K562 (cell line): Measurements from ENCODE around the gene USH1G. TPM values are rescaled to one million over a fixed set of nuclear protein-coding genes. Genes with fewer than 3 reads are reported as not detected.

ENCODE experiments used
- ATAC-seq: fragments of 200-7000 bp; cut with Tn5 transposase; 3 replicates; pipeline ENCODE4 v1.9.1; 2020; ENCODE audit warnings: moderate library complexity
- BruUV-seq: library from RNA; stranded (reverse); fragments of 400-500 nt; replicated peaks from 2 replicates; lab custom pipeline; 2021; lab: Mats Ljungman, UMichigan
- CTCF ChIA-PET: fragments of 300-600 bp; formaldehyde crosslinking; extraction: SDS; loops from one replicate; lab custom pipeline; 2021; ENCODE audit warnings: low intra/inter-chr PET ratio; lab: Yijun Ruan, JAX
- POLR2A ChIA-PET: fragments of 300-600, 350-650 bp; sonication (Branson Sonifier 250); formaldehyde crosslinking; extraction: SDS; loops from one replicate; lab custom pipeline; 2021; ENCODE audit warnings: antibody characterized with exemption, inconsistent platforms; lab: Yijun Ruan, JAX
- DNase-seq, 4 experiments: peaks; one replicate each; pipeline versions ENCODE4 v3.0.0 to v3.0.0-alpha.2; 2011 to 2018; ENCODE audit warnings: low spot score in 3 of 4, mixed read lengths in 3 of 4; ENCODE audit errors: extremely low read depth in 1 of 4
- FAIRE-seq: peaks from 2 replicates; lab custom pipeline; 2011; peaks lifted over from hg19 to GRCh38; lab: Jason Lieb, UNC
- H2AFZ ChIP-seq: 2 replicates; pipeline ENCODE4 v1.6.0; 2011; ENCODE audit warnings: low read depth, low read length, control low read depth, inconsistent platforms
- H3K27ac ChIP-seq: fragments of 200-600 bp; 3 replicates; pipeline ENCODE4 v1.8.0; 2011; ENCODE audit warnings: low read depth, mild to moderate bottlenecking, control low read depth, inconsistent platforms, low read length, moderate library complexity, mixed read lengths; ENCODE audit errors: extremely low read depth
- H3K27me3 ChIP-seq, 2 experiments: fragments of 300-600 bp in 1 of 2; 2 replicates in 1 of 2; 3 replicates in 1 of 2; pipeline versions ENCODE4 v1.6.0 to v1.8.0; 2011; ENCODE audit warnings: inconsistent platforms in 2 of 2, low read length in 2 of 2, mild to moderate bottlenecking in 1 of 2, mixed read lengths in 1 of 2, moderate library complexity in 1 of 2; ENCODE audit not compliant: control insufficient read depth in 2 of 2, insufficient read depth in 2 of 2
- H3K36me3 ChIP-seq: fragments of 300-600 bp; 3 replicates; pipeline ENCODE4 v1.8.0; 2011; ENCODE audit warnings: mild to moderate bottlenecking, low read length, inconsistent platforms; ENCODE audit not compliant: control insufficient read depth, insufficient read depth
- H3K4me1 ChIP-seq, 2 experiments: fragments of 200-600 bp in 1 of 2; replicated peaks in 1 of 2; 2 replicates in 1 of 2; 3 replicates in 1 of 2; pipeline versions ENCODE4 v1.5.1 to v1.8.0; 2011; ENCODE audit warnings: inconsistent platforms in 2 of 2, low read length in 2 of 2, mild to moderate bottlenecking in 1 of 2, mixed read lengths in 1 of 2, moderate library complexity in 1 of 2; ENCODE audit not compliant: control insufficient read depth in 2 of 2, insufficient read depth in 2 of 2
- H3K4me2 ChIP-seq: 2 replicates; pipeline ENCODE4 v1.6.1; 2011; ENCODE audit warnings: low read length, control low read depth, inconsistent platforms, mixed read lengths; ENCODE audit not compliant: insufficient read depth
- H3K4me3 ChIP-seq: fragments of 200-600 bp; sonication (generic), shearing (Covaris generic); 2 replicates; pipeline ENCODE4 v1.5.1; 2016; ENCODE audit warnings: control low read depth, inconsistent platforms
- H3K79me2 ChIP-seq: fragments of 200-600 bp; 3 replicates; pipeline ENCODE4 v1.8.0; 2011; ENCODE audit warnings: low read length, inconsistent platforms; ENCODE audit not compliant: control insufficient read depth, insufficient read depth
- H3K9ac ChIP-seq, 2 experiments: 2 replicates each; pipeline versions ENCODE4 v1.6.0 to v1.6.1; 2011; ENCODE audit warnings: low read depth in 2 of 2, low read length in 2 of 2, control low read depth in 1 of 2, inconsistent platforms in 1 of 2, mild to moderate bottlenecking in 1 of 2, mixed read lengths in 1 of 2; ENCODE audit not compliant: insufficient read depth in 1 of 2
- H3K9me1 ChIP-seq: one replicate; pipeline ENCODE4 v1.6.0; 2011; ENCODE audit warnings: inconsistent platforms, mild to moderate bottlenecking, low read length, moderate library complexity; ENCODE audit not compliant: control insufficient read depth, insufficient read depth
- H3K9me3 ChIP-seq: replicated peaks from 2 replicates; pipeline ENCODE4 v1.5.1; 2011; ENCODE audit warnings: low read depth, low read length, inconsistent platforms; ENCODE audit not compliant: control insufficient read depth, insufficient read depth
- H4K20me1 ChIP-seq: replicated peaks from 2 replicates; pipeline ENCODE4 v1.6.1; 2011; ENCODE audit warnings: low read length, inconsistent platforms, mixed read lengths; ENCODE audit not compliant: control insufficient read depth, insufficient read depth
- CTCF ChIP-seq, 3 experiments: IDR thresholded peaks in 2 of 3; conservative IDR thresholded peaks in 1 of 3; 2 replicates each; pipeline ENCODE4 v1.5.1; 2011 to 2012; ENCODE audit warnings: low read length in 3 of 3, mild to moderate bottlenecking in 3 of 3, control low read depth in 2 of 3, improper control_type of control experiment in 1 of 3, inconsistent platforms in 1 of 3, low read depth in 1 of 3, mixed read lengths in 1 of 3, moderate library complexity in 1 of 3; ENCODE audit not compliant: insufficient read depth in 2 of 3
- L3MBTL2 ChIP-seq: fragments of 450-650 bp; IDR thresholded peaks from 2 replicates; pipeline ENCODE4 v1.6.1; 2016; ENCODE audit warnings: mild to moderate bottlenecking, moderate library complexity
- MGA ChIP-seq: fragments of 450-650 bp; IDR thresholded peaks from 2 replicates; pipeline ENCODE4 v1.6.1; 2016; ENCODE audit warnings: mild to moderate bottlenecking, moderate library complexity
- RAD21 ChIP-seq, 2 experiments: fragments of 250-450 bp in 1 of 2; fragments of 450-650 bp in 1 of 2; sonication (Bioruptor Pico) in 1 of 2; formaldehyde crosslinking in 1 of 2; IDR thresholded peaks in 1 of 2; conservative IDR thresholded peaks in 1 of 2; 2 replicates each; pipeline versions ENCODE4 v1.4.0 to v1.8.0; 2020 to 2022; ENCODE audit warnings: mild to moderate bottlenecking in 2 of 2, moderate library complexity in 1 of 2
- SMC3 ChIP-seq: conservative IDR thresholded peaks from 2 replicates; pipeline ENCODE4 v1.6.1; 2011; ENCODE audit warnings: low read depth, low read length, improper control_type of control experiment; ENCODE audit not compliant: insufficient read depth
- WGBS: fragments of 100-300 bp; shearing (Covaris generic); methylation state at CpG from one replicate; pipeline ENCODE4 v1.1.6; 2016; ENCODE audit warnings: low coverage, mixed read lengths; ENCODE audit not compliant: insufficient coverage; ENCODE audit errors: missing lambda C conversion rate; 5-methylcytosine and 5-hydroxymethylcytosine counted together
- in situ Hi-C: fragments of 300-500 bp; cut with MboI; formaldehyde crosslinking; loops from 4 replicates; pipeline ENCODE4 v1.15.0; 2018; ENCODE audit warnings: inconsistent platforms, mixed read lengths
- intact Hi-C: fragments of 100-400 bp; cut with micrococcal nuclease; formaldehyde crosslinking; loops from 2 replicates; pipeline ENCODE4 v1.14.2; 2022
- polyA plus RNA-seq, 8 experiments: library from polyadenylated mRNA; depleted of rRNA in 4 of 8; stranded (reverse) in 5 of 8; unstranded in 3 of 8; fragments of >200 nt; fragmentation: Nextera tagmentation in 2 of 8; fragmentation: Illumina TruSeq in 1 of 8; extraction: Ambion mirVana in 2 of 8; extraction: Trizol in 1 of 8; gene quantifications; 2 replicates each; pipeline versions ENCODE4 v1.2.1 to v1.2.3, GENCODE V29; 2011 to 2014; ENCODE audit warnings: inconsistent platforms in 1 of 8, missing spikeins in 1 of 8
- total RNA-seq, 7 experiments: library from RNA; depleted of rRNA in 6 of 7; stranded (reverse); fragments of >200 nt in 6 of 7; fragmentation: Illumina TruSeq in 2 of 7; extraction: Trizol in 2 of 7; gene quantifications; 2 replicates each; pipeline versions ENCODE4 v1.2.1 to v1.2.3, GENCODE V29; 2011 to 2021; ENCODE audit warnings: low replicate concordance in 1 of 7

USH1G gene
- total and polyA plus RNA-seq, 9 of the 15 experiments (the other 6 are each of a cell fraction or from before 2014, with no cell fraction given): 0.22 to 1.00 (median 0.64) TPM; not detected in 2

- ATAC-seq: peak; percentile 22; the same call in 2 of the 3 replicates
- Histone ChIP-seq H3K4me2 (no peak overlapping the region), H4K20me1 (no peaks in the 10 kb centered on the region), H3K27me3 (peaks cover 5 to 10% of the 10 kb centered on the region in 2 experiments; a peak in 4 of 5 replicates), H3K36me3 (no peaks in the 10 kb centered on the region), H3K9me1 (no peaks in the 10 kb centered on the region), H3K79me2 (no peaks in the 10 kb centered on the region), H3K9me3 (no peaks in the 10 kb centered on the region), H3K4me1 (peaks cover 18 to 65% of the 10 kb centered on the region in 2 experiments), H3K4me3 (no peak overlapping the region), H3K9ac (no peak overlapping the region), H2AFZ (no peak overlapping the region), H3K27ac (no peak overlapping the region)
- no TSS peak for BruUV-seq
- intact Hi-C loops (loop anchor here (10.0 kb wide), 1 partner anchor 85 kb away; no protein-coding TSS in a partner anchor), in situ Hi-C loops (loop anchor here (5.0 kb wide), 1 partner anchor 38 kb away; no protein-coding TSS in a partner anchor)
- FAIRE-seq: peak; percentile 58
- POLR2A ChIA-PET: interaction anchor here (0.6 to 1.4 kb wide), 4 partner anchors 24 to 89 kb away, joined by 3 to 5 read pairs (median 4); partner anchors contain the start of gene FDXR
- CTCF ChIA-PET: interaction anchor here (0.5 to 1.4 kb wide), 3 partner anchors 36 to 41 kb away, joined by 3 to 8 read pairs (median 7); no protein-coding TSS in a partner anchor
- peak in 2 of 4 experiments; percentile 50 to 57 for DNase-seq
- WGBS: 73% methylated on average over 59 of the region's 67 CpGs
- TF ChIP-seq RAD21 (CRISPR knock-in tag; conservative IDR thresholded peaks at IDR 0.05 in 1 of 2, IDR thresholded peaks at IDR 0.05 in 1 of 2): peak in 1 of 2 experiments; percentile 57; a peak in 2 of 4 replicates
- peak; percentile 47; the same call in 1 of the 2 replicates for TF ChIP-seq L3MBTL2
- peak; percentile 34; the same call in 1 of the 2 replicates for TF ChIP-seq MGA
- 0 out of 2 replicates have a peak, but pooled peaks have one; percentile 27 for TF ChIP-seq SMC3
- peak; percentile 33 to 60 (median 54); a peak in 4 of 6 replicates for TF ChIP-seq CTCF (IDR thresholded peaks at IDR 0.05 in 2 of 3, conservative IDR thresholded peaks at IDR 0.05 in 1 of 3; ENCODE audit: insufficient read depth in 2 of 3, low read depth in 1 of 3, low read length in 3 of 3)
These were observed 3.4 kb downstream of the USH1G start for GRCh38 chr17:74919440-74920305.
